GM12878 (cell line): ENCODE results near the gene TAMALIN.

Source experiments
- CREM ChIP-seq: IDR thresholded peaks from 2 replicates; pipeline ENCODE4 v1.6.1; 2014; ENCODE audit warnings: antibody characterized with exemption, low read depth
- HCFC1 ChIP-seq: fragments of 150-350 bp; IDR thresholded peaks from 2 replicates; pipeline ENCODE4 v1.6.1; 2014; ENCODE audit warnings: low read length
- POLR2A ChIP-seq: IDR thresholded peaks from 2 replicates; pipeline ENCODE4 v1.6.1; 2011; ENCODE audit warnings: low read depth, mild to moderate bottlenecking, low read length
- POLR2AphosphoS2 ChIP-seq: IDR thresholded peaks from 2 replicates; pipeline ENCODE4 v1.6.1; 2011; ENCODE audit warnings: low read depth, mild to moderate bottlenecking, low read length, improper control_type of control experiment, moderate library complexity
- RAD21 ChIP-seq: IDR thresholded peaks from 2 replicates; pipeline ENCODE4 v1.6.1; 2011; ENCODE audit warnings: mild to moderate bottlenecking, low read depth, low read length, moderate library complexity; ENCODE audit not compliant: insufficient read depth
- RFX5 ChIP-seq: IDR thresholded peaks from 2 replicates; pipeline ENCODE4 v1.6.1; 2011; ENCODE audit warnings: low read depth, low read length, improper control_type of control experiment
- TCF12 ChIP-seq: IDR thresholded peaks from 2 replicates; pipeline ENCODE4 v1.6.1; 2011; ENCODE audit warnings: low read depth, mild to moderate bottlenecking, low read length
- TCF7 ChIP-seq: IDR thresholded peaks from 2 replicates; pipeline ENCODE4 v1.6.1; 2014; ENCODE audit warnings: antibody characterized with exemption, borderline replicate concordance
- TF ChIP-seq, protein P1 (sequence below), 3 experiments: IDR thresholded peaks in 2 of 3; conservative IDR thresholded peaks in 1 of 3; 2 replicates each; pipeline ENCODE4 v1.5.1; 2011; ENCODE audit warnings: low read depth in 3 of 3, low read length in 3 of 3, mild to moderate bottlenecking in 3 of 3, control low read depth in 2 of 3, moderate library complexity in 2 of 3, inconsistent platforms in 1 of 3, mixed read lengths in 1 of 3; ENCODE audit not compliant: control insufficient read depth in 2 of 3, insufficient read depth in 1 of 3; ENCODE audit errors: extremely low read depth in 1 of 3

DNA sequence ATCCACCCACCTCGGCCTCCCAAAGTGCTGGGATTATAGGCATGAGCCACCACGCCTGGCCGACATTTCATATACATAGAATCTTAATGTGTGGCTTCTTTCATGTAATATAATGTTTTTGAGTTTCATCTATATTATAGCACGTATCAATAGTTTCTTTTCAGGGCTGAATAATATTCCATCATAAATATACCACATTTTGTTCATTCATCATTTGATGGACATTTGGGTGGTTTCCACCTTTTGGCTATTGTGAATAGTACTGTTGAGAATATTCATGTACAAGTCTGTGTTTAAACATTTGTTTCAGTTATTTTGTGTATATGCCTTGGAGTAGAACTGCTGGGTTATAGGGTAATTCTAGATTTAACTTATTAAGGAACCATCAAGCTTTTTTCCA is 43.3 kb upstream of the TAMALIN start:
- TF ChIP-seq TCF12 = no peak
- TF ChIP-seq HCFC1 = no peak
- no peak for TF ChIP-seq RFX5
- TF ChIP-seq CREM = no peak
- TF ChIP-seq POLR2A = no peak
- TF ChIP-seq RAD21 = no peak
- TF ChIP-seq POLR2AphosphoS2 = no peak
- TF ChIP-seq, protein P1, sequence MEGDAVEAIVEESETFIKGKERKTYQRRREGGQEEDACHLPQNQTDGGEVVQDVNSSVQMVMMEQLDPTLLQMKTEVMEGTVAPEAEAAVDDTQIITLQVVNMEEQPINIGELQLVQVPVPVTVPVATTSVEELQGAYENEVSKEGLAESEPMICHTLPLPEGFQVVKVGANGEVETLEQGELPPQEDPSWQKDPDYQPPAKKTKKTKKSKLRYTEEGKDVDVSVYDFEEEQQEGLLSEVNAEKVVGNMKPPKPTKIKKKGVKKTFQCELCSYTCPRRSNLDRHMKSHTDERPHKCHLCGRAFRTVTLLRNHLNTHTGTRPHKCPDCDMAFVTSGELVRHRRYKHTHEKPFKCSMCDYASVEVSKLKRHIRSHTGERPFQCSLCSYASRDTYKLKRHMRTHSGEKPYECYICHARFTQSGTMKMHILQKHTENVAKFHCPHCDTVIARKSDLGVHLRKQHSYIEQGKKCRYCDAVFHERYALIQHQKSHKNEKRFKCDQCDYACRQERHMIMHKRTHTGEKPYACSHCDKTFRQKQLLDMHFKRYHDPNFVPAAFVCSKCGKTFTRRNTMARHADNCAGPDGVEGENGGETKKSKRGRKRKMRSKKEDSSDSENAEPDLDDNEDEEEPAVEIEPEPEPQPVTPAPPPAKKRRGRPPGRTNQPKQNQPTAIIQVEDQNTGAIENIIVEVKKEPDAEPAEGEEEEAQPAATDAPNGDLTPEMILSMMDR (IDR thresholded peaks at IDR 0.05 in 2 of 3, conservative IDR thresholded peaks at IDR 0.05 in 1 of 3; ENCODE audit: control insufficient read depth in 2 of 3, extremely low read depth in 1 of 3, insufficient read depth in 1 of 3, low read depth in 3 of 3, low read length in 3 of 3) = no peak
- TF ChIP-seq TCF7 = no peak
